ENCODE data around the gene TRIP11. TPM values are rescaled to one million over a fixed set of nuclear protein-coding genes. Genes with fewer than 3 reads are reported as not detected.

The TRIP11 gene
- total RNA-seq, 1 experiment from 2014 or later = 37.4 TPM

- ChIA-PET POLR2A (no interaction called here), CTCF (no interaction called here), RAD21 (ENCODE audit: low non-redundant PET in 1 of 2, low total read pairs in 2 of 2, uncharacterized antibody in 2 of 2, unreplicated experiment in 2 of 2) (no interaction called here)
- Histone ChIP-seq H3K9me2 (ENCODE audit: insufficient read depth) (no peaks in the 10 kb centered on the region), H4K20me1 (ENCODE audit: insufficient read depth) (no peaks in the 10 kb centered on the region), H3K27me3 (ENCODE audit: insufficient read depth, low read length) (no peaks in the 10 kb centered on the region), H3K27ac (ENCODE audit: low read depth, low read length) (no peak overlapping the region), H3K36me3 (ENCODE audit: control insufficient read depth in 1 of 2, insufficient read depth in 2 of 2, low read length in 2 of 2) (peaks cover 11 to 24% of the 10 kb centered on the region in 2 experiments; a peak in 2 of 4 replicates), H3K4me1 (ENCODE audit: control insufficient read depth in 1 of 2, insufficient read depth in 2 of 2, low read length in 2 of 2) (no peaks in the 10 kb centered on the region), H2AFZ (ENCODE audit: low read depth, low read length, poor library complexity, severe bottlenecking) (no peak overlapping the region), H3K9ac (ENCODE audit: low read length) (no peak overlapping the region), H3K4me2 (ENCODE audit: low read length) (no peak overlapping the region), H3K79me2 (ENCODE audit: insufficient read depth, low read length) (no peaks in the 10 kb centered on the region), H3K9me3 (ENCODE audit: control insufficient read depth in 1 of 2, insufficient read depth in 1 of 2, low read depth in 1 of 2, low read length in 2 of 2) (no peaks in the 10 kb centered on the region), H3K4me3 (replicated peaks in 1 of 2; ENCODE audit: low read depth in 1 of 2, low read length in 2 of 2) (no peak overlapping the region)
- intact Hi-C loops (cut with micrococcal nuclease) = no loop called here
- DNase-seq (ENCODE audit: low read depth, low spot score) (no peak), ATAC-seq (no peak)
- BruUV-seq (replicated peaks) = no TSS peak
- TF ChIP-seq RAD21 (IDR thresholded peaks at IDR 0.05; ENCODE audit: low read depth) (no peak), EZH2 (IDR thresholded peaks at IDR 0.05) (no peak), ZBTB33 (IDR thresholded peaks at IDR 0.05; ENCODE audit: extremely low read depth, insufficient replicate concordance, low read length) (no peak), YY1 (IDR thresholded peaks at IDR 0.05; ENCODE audit: extremely low read depth, insufficient replicate concordance, low read depth, low read length) (no peak), CEBPB (IDR thresholded peaks at IDR 0.05; ENCODE audit: low read depth) (no peak), ELF1 (IDR thresholded peaks at IDR 0.05; ENCODE audit: borderline replicate concordance, low read depth) (no peak), SP1 (IDR thresholded peaks at IDR 0.05; ENCODE audit: low read depth) (no peak), ZNF274 (IDR thresholded peaks at IDR 0.05; ENCODE audit: low read depth, low read length) (no peak)
- TF ChIP-seq, protein P1, sequence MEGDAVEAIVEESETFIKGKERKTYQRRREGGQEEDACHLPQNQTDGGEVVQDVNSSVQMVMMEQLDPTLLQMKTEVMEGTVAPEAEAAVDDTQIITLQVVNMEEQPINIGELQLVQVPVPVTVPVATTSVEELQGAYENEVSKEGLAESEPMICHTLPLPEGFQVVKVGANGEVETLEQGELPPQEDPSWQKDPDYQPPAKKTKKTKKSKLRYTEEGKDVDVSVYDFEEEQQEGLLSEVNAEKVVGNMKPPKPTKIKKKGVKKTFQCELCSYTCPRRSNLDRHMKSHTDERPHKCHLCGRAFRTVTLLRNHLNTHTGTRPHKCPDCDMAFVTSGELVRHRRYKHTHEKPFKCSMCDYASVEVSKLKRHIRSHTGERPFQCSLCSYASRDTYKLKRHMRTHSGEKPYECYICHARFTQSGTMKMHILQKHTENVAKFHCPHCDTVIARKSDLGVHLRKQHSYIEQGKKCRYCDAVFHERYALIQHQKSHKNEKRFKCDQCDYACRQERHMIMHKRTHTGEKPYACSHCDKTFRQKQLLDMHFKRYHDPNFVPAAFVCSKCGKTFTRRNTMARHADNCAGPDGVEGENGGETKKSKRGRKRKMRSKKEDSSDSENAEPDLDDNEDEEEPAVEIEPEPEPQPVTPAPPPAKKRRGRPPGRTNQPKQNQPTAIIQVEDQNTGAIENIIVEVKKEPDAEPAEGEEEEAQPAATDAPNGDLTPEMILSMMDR (IDR thresholded peaks at IDR 0.05 in 2 of 3, conservative IDR thresholded peaks at IDR 0.05 in 1 of 3; ENCODE audit: borderline replicate concordance in 1 of 3, insufficient read depth in 1 of 3, low read depth in 2 of 3, low read length in 2 of 3) = no peak
- TF ChIP-seq, protein P2, sequence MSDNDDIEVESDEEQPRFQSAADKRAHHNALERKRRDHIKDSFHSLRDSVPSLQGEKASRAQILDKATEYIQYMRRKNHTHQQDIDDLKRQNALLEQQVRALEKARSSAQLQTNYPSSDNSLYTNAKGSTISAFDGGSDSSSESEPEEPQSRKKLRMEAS (IDR thresholded peaks at IDR 0.05) = no peak
- TF ChIP-seq, protein P3, sequence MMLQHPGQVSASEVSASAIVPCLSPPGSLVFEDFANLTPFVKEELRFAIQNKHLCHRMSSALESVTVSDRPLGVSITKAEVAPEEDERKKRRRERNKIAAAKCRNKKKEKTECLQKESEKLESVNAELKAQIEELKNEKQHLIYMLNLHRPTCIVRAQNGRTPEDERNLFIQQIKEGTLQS (IDR thresholded peaks at IDR 0.05) = no peak
Measured at GRCh38 chr14:92004062-92004461, 35.8 kb downstream of the TRIP11 start.

Measured in HCT116 (cell line).